Memory B cell (primary cell): ENCODE results near the gene ACTL7B.
"Not testable (repeated sequence)": the region's sequence is repeated elsewhere in the genome, so short reads cannot be mapped to it uniquely, and the experiment has no call there.

ENCODE experiments used
- ATAC-seq: fragments of 150-1000 bp; cut with Tn5 transposase; 2 replicates; pipeline ENCODE4 v1.10.0; 2021; ENCODE audit warnings: low read depth, mild to moderate bottlenecking, moderate library complexity
- DNase-seq, 2 donors: peaks; one replicate each; pipeline ENCODE4 v3.0.0; 2022; ENCODE audit warnings: low spot score in 2 of 2
- H3K27ac Mint-ChIP-seq: one replicate; pipeline ENCODE4 v1.8.0; 2022; ENCODE audit warnings: mild to moderate bottlenecking, moderate library complexity, mixed read lengths
- H3K27me3 Mint-ChIP-seq: one replicate; pipeline ENCODE4 v1.8.0; 2022; ENCODE audit warnings: mixed read lengths
- H3K36me3 Mint-ChIP-seq: one replicate; pipeline ENCODE4 v1.8.0; 2022; ENCODE audit warnings: mild to moderate bottlenecking, mixed read lengths
- H3K4me1 Mint-ChIP-seq: one replicate; pipeline ENCODE4 v1.8.0; 2022; ENCODE audit warnings: mixed read lengths
- H3K4me3 Mint-ChIP-seq: one replicate; pipeline ENCODE4 v1.8.0; 2022; ENCODE audit warnings: mild to moderate bottlenecking, moderate library complexity, mixed read lengths
- H3K9me3 Mint-ChIP-seq: one replicate; pipeline ENCODE4 v1.8.0; 2022; ENCODE audit warnings: mixed read lengths

ACTL7B gene

GRCh38 chr9:108860764-108861163 is 5.0 kb upstream of the ACTL7B start:
- Mint-ChIP-seq H3K27ac (no peak overlapping the region), H3K4me3 (no peak overlapping the region), H3K4me1 (no peaks in the 10 kb centered on the region), H3K27me3 (peaks cover 3% of the 10 kb centered on the region), H3K36me3 (no peaks in the 10 kb centered on the region), H3K9me3 (peaks cover 1% of the 10 kb centered on the region)
- DNase-seq (no peak), ATAC-seq (no peak)

GRCh38 chr9:108860354-108860753 is 4.6 kb upstream of the ACTL7B start:
- Mint-ChIP-seq H3K4me3 (no peak overlapping the region), H3K27ac (no peak overlapping the region), H3K9me3 (peaks cover 1% of the 10 kb centered on the region), H3K36me3 (no peaks in the 10 kb centered on the region), H3K4me1 (no peaks in the 10 kb centered on the region), H3K27me3 (peaks cover 3% of the 10 kb centered on the region)
- DNase-seq (no peak), ATAC-seq (no peak)

- DNase-seq, result no peak
- H3K27ac Mint-ChIP-seq, result no peak overlapping the region
- H3K4me3 Mint-ChIP-seq, result no peak overlapping the region
- ATAC-seq, result no peak
- H3K27me3 Mint-ChIP-seq, result peaks cover 3% of the 10 kb centered on the region
- H3K36me3 Mint-ChIP-seq, result no peaks in the 10 kb centered on the region
- no peaks in the 10 kb centered on the region for H3K4me1 Mint-ChIP-seq
- H3K9me3 Mint-ChIP-seq, result peaks cover 1% of the 10 kb centered on the region
These were observed 3.8 kb upstream of the ACTL7B start for GRCh38 chr9:108859459-108860114.

GRCh38 chr9:108857572-108857971 is 1.8 kb upstream of the ACTL7B start:
- no peak for ATAC-seq
- Mint-ChIP-seq H3K4me3 (no peak overlapping the region), H3K27me3 (peaks cover 6% of the 10 kb centered on the region), H3K9me3 (peaks cover 1% of the 10 kb centered on the region), H3K4me1 (no peaks in the 10 kb centered on the region), H3K36me3 (no peaks in the 10 kb centered on the region), H3K27ac (no peak overlapping the region)
- no peak for DNase-seq

DNA sequence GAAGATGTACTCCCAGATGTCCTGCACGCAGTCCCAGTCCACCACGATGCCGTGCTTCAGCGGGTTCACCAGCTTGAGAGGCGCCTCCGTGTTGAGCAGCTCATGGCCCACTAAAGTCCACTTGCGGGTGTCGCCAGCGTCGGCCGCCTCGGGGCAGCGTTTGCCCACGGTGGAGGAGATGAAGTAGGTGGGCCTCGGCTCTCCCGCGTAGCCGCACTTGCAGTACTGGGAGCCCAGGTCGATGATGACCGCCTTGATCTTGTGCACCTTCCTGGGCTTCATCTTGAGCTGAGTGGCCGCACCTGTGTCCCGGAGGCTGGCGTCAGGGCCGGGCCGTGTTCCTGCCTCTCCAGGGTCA is 278 bp downstream of the ACTL7B start:
- Mint-ChIP-seq H3K36me3 (no peaks in the 10 kb centered on the region), H3K27ac (no peak overlapping the region), H3K4me1 (no peaks in the 10 kb centered on the region), H3K4me3 (no peak overlapping the region), H3K9me3 (peaks cover 1% of the 10 kb centered on the region), H3K27me3 (peaks cover 6% of the 10 kb centered on the region)
- DNase-seq (no peak), ATAC-seq (no peak)

DNA sequence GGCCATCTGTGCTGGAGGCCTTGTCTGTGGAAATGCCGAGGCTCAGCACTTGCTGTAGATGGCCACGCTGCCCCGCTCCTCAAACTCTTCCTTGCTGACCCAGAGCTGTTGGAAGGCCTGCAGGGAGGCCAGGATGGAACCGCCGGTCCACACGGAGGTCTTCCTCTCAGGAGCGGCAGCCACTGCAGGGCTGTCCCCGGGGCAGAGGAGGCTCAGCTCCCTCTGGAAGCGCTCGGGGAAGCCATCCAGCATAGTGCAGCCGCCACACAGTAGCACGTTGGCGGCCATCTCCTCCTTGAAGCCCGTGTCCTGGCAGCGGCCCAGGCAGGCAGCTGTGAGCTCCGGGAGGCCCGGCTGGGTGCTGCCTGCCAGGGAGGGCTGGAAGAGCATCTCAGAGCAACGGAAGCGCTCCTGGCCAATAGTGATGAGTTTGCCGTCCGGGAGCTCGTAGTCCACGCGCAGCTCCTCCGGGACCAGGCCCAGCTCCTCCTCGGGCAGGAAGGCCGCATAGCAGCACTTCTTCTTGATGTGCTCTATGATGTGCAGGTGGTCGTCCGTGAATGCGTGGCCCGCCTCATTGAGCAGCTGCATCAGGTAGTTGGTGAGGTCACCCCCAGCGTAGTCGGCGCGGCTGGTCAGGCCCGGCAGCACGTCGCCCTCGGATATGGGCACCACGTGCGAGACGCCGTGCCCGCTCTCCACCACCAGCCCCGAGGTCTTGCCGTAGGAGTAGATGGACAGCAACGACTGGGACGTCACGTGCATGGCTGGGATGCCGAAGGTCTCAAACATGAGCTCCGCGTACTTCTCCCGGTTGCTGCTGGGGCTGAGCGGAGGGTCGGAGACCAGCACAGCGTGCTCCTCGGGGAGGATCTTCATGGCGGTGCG is 901 bp downstream of the ACTL7B start:
- H3K9me3 Mint-ChIP-seq, result peaks cover 1% of the 10 kb centered on the region

GRCh38 chr9:108854094-108854493 is 1.7 kb downstream of the ACTL7B start:
- no peak overlapping the region for H3K27ac Mint-ChIP-seq
- no peaks in the 10 kb centered on the region for H3K4me1 Mint-ChIP-seq
- H3K4me3 Mint-ChIP-seq, result no peak overlapping the region
- peaks cover 1% of the 10 kb centered on the region for H3K9me3 Mint-ChIP-seq
- ATAC-seq (no peak), DNase-seq (no peak)
- H3K27me3 Mint-ChIP-seq, result peaks cover 10% of the 10 kb centered on the region
- no peaks in the 10 kb centered on the region for H3K36me3 Mint-ChIP-seq

More for the DNA sequence above, 901 bp downstream of the ACTL7B start:
- Mint-ChIP-seq H3K4me1 (no peaks in the 10 kb centered on the region), H3K27ac (no peak overlapping the region), H3K36me3 (no peaks in the 10 kb centered on the region), H3K27me3 (peaks cover 6% of the 10 kb centered on the region), H3K4me3 (no peak overlapping the region)
- DNase-seq (no peak), ATAC-seq (no peak)

DNA sequence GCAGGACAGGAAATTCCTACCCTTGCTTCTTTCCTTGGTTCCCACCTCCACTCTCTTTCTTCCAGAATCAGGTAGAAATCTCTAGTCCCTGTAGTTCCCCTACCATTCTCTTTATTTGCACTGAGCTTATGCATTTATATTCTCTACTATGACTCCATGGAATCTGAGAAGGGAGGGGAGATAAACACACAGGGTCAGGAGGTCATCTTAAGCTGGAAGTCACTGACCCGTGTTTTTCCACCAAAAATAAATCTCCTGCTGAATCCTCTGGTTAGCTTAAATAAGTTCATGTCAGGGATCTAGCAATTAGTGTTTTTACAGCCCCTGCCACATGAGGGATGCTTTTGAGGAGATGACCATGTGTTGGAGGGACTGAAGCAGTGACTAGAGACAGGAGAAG is 3.7 kb downstream of the ACTL7B start:
- Mint-ChIP-seq H3K36me3 (no peaks in the 10 kb centered on the region), H3K27me3 (peaks cover 8% of the 10 kb centered on the region), H3K4me1 (no peaks in the 10 kb centered on the region), H3K9me3 (no peaks in the 10 kb centered on the region), H3K27ac (no peak overlapping the region), H3K4me3 (no peak overlapping the region)
- DNase-seq (no peak), ATAC-seq (no peak)

DNA sequence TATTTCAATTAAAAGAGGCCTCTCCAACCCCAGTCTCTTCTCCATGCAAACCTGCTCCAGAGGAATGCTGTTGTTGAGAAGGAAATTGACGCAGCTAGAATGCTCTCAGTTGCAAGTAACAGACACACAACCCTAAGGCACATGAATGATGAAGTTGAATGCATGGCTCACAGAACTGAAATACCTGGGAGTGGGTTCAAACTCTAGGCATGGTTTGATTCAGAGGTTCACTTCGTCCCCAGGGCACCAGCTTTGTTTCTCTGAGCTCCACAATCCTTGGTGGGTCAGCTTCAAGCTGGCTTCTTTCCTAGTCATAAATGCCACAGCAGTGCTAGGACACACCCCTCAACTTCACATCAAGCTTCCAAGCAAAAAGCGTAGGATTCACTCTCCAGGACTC is 4.6 kb downstream of the ACTL7B start:
- DNase-seq (no peak), ATAC-seq (no peak)
- Mint-ChIP-seq H3K4me1 (no peaks in the 10 kb centered on the region), H3K4me3 (no peak overlapping the region), H3K36me3 (no peaks in the 10 kb centered on the region), H3K27ac (no peak overlapping the region), H3K9me3 (no peaks in the 10 kb centered on the region), H3K27me3 (peaks cover 6% of the 10 kb centered on the region)

- ATAC-seq (no peak), DNase-seq (no peak)
- H3K27ac Mint-ChIP-seq, result no peak overlapping the region
- no peaks in the 10 kb centered on the region for H3K4me1 Mint-ChIP-seq
- H3K36me3 Mint-ChIP-seq, result no peaks in the 10 kb centered on the region
- no peak overlapping the region for H3K4me3 Mint-ChIP-seq
- H3K27me3 Mint-ChIP-seq, result peaks cover 6% of the 10 kb centered on the region
- H3K9me3 Mint-ChIP-seq, result no peaks in the 10 kb centered on the region
These were observed 5.4 kb downstream of the ACTL7B start for GRCh38 chr9:108850293-108850897.

- not testable (repeated sequence) for H3K27me3 Mint-ChIP-seq, H3K4me1 Mint-ChIP-seq, H3K9me3 Mint-ChIP-seq, H3K36me3 Mint-ChIP-seq, ATAC-seq, DNase-seq, H3K27ac Mint-ChIP-seq, H3K4me3 Mint-ChIP-seq
These were observed 7.5 kb downstream of the ACTL7B start for GRCh38 chr9:108848296-108848695.

- H3K4me1 Mint-ChIP-seq, result peaks cover 9% of the 10 kb centered on the region
- no peaks in the 10 kb centered on the region for H3K9me3 Mint-ChIP-seq
- H3K27ac Mint-ChIP-seq, result no peak overlapping the region
- no peak overlapping the region for H3K4me3 Mint-ChIP-seq
- no peak for ATAC-seq
- DNase-seq, result no peak
- peaks cover 3% of the 10 kb centered on the region for H3K27me3 Mint-ChIP-seq
- H3K36me3 Mint-ChIP-seq, result no peaks in the 10 kb centered on the region
These were observed 9.8 kb downstream of the ACTL7B start for GRCh38 chr9:108845947-108846346.

DNA sequence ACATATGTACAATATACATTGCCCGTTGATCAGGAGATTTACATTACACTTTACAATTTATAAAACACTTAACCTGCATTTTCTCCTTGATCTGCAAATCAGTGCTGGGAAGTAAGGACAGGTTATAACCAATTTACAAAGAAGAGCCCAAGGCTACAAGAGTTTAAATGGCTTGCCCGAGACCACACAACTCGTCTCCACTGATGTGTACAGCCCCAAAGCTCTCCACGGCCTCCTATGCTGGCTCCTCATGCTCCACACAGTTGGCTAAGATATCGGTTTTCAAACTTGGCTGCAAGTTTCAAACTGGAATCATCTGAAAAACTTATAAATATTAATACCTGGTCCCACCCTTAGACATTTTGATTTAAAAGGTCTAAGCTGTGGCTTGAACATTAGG is 10.3 kb downstream of the ACTL7B start:
- ATAC-seq, result no peak
- no peak for DNase-seq

DNA sequence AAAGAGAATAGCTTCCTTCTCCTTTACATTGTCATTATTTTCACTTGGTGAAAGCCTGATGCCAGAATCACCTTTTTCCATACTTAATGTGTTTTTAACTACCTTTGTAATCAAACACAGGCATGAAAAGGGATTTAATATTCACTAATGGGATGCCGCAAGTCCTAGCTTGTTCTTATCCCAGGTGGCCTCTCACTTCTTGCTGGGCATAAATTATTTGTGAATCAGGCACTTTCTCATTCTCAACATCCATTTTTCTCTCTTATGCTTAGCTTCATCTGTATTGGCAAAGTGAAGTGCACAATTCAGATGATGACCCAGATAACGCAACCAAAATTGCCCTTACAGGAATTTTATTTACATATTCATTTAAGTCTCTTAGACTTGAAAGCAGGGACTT is 10.9 kb downstream of the ACTL7B start:
- Mint-ChIP-seq H3K9me3 (no peaks in the 10 kb centered on the region), H3K27ac (no peak overlapping the region), H3K4me1 (peaks cover 9% of the 10 kb centered on the region), H3K36me3 (no peaks in the 10 kb centered on the region), H3K4me3 (no peak overlapping the region), H3K27me3 (peaks cover 3% of the 10 kb centered on the region)
- no peak for DNase-seq
- no peak for ATAC-seq

More for the DNA sequence above, 10.3 kb downstream of the ACTL7B start:
- H3K36me3 Mint-ChIP-seq, result no peaks in the 10 kb centered on the region
- peaks cover 3% of the 10 kb centered on the region for H3K27me3 Mint-ChIP-seq
- no peak overlapping the region for H3K4me3 Mint-ChIP-seq
- H3K27ac Mint-ChIP-seq, result no peak overlapping the region
- no peaks in the 10 kb centered on the region for H3K9me3 Mint-ChIP-seq
- peaks cover 9% of the 10 kb centered on the region for H3K4me1 Mint-ChIP-seq
